ENCODE data around the gene TRIM3. TPM values are rescaled to one million over a fixed set of nuclear protein-coding genes. Genes with fewer than 3 reads are reported as not detected.

Gene TRIM3
- total and polyA plus RNA-seq, 2 experiments from 2014 or later: 7.9 to 21.1 TPM

- Mint-ChIP-seq H3K4me1 (peaks cover 12% of the 10 kb centered on the region), H3K27ac (peak overlapping the region; percentile 99), H3K36me3 (ENCODE audit: low read depth) (peaks cover 45% of the 10 kb centered on the region), H3K9me3 (no peaks in the 10 kb centered on the region; the same call in 2 of the 3 replicates), H3K27me3 (ENCODE audit: insufficient read depth, low read depth, poor library complexity) (peaks cover 9% of the 10 kb centered on the region), H3K4me3 (peak overlapping the region; percentile 99)
- Histone ChIP-seq H3K79me2 (replicated peaks; ENCODE audit: insufficient read depth) (peaks cover 49% of the 10 kb centered on the region), H3K36me3 (ENCODE audit: insufficient read depth) (peaks cover 40% of the 10 kb centered on the region), H3K27me3 (ENCODE audit: insufficient read depth) (no peaks in the 10 kb centered on the region), H3K27ac (ENCODE audit: low read depth) (peak overlapping the region; percentile 93), H3K4me2 (peak overlapping the region; percentile 97), H2AFZ (peak overlapping the region; percentile 44; the same call in 1 of the 2 replicates), H3K4me3 (peak overlapping the region; percentile 95), H3K4me1 (ENCODE audit: insufficient read depth) (0 out of 2 replicates have a peak, but pooled peaks cover 6% of the 10 kb centered on the region), H3K9me2 (ENCODE audit: insufficient read depth) (no peaks in the 10 kb centered on the region), H4K20me1 (replicated peaks; ENCODE audit: insufficient read depth) (peaks cover 14% of the 10 kb centered on the region), H3F3A (replicated peaks; ENCODE audit: low read depth) (peaks cover 13% of the 10 kb centered on the region; the same call in 1 of the 2 replicates)
- ATAC-seq: peak; percentile 14
- TF ChIP-seq CTCF (conservative IDR thresholded peaks at IDR 0.05; ENCODE audit: low read depth in 2 of 2) (no peak), EZH2 (IDR thresholded peaks at IDR 0.05; ENCODE audit: low read depth, unreplicated experiment) (no peak), ZNF114 (CRISPR knock-in tag; IDR thresholded peaks at IDR 0.05) (no peak), EZH2phosphoT487 (IDR thresholded peaks at IDR 0.05; ENCODE audit: unreplicated experiment) (no peak), NANOG (IDR thresholded peaks at IDR 0.05; ENCODE audit: borderline replicate concordance) (no peak), ETS1 (IDR thresholded peaks at IDR 0.05) (no peak), JUNB (IDR thresholded peaks at IDR 0.05; ENCODE audit: unreplicated experiment) (no peak), CREB1 (CRISPR knock-in tag; IDR thresholded peaks at IDR 0.05; ENCODE audit: low read depth) (no peak), STAT1 (IDR thresholded peaks at IDR 0.05; ENCODE audit: unreplicated experiment) (no peak), ZNF331 (CRISPR knock-in tag; IDR thresholded peaks at IDR 0.05; ENCODE audit: low read depth) (no peak)
- no peak for DNase-seq (ENCODE audit: low spot score)
Observed at GRCh38 chr11:6481924-6482275, 8.2 kb upstream of the TRIM3 start.

GRCh38 chr11:6481012-6481923 lies 7.5 kb upstream of the TRIM3 start, which contains the start of the genes ARFIP2 and TIMM10B:
Gene ARFIP2, minus strand, starts transcription at chr11:6481331. Its CDS starts 910 bp downstream, at chr11:6480421.
Gene TIMM10B, plus strand, starts transcription at chr11:6481501. Its CDS starts 16 bp downstream, at chr11:6481517.
- peaks cover 9% of the 10 kb centered on the region for H3K27me3 Mint-ChIP-seq (ENCODE audit: insufficient read depth, low read depth, poor library complexity)
- H3K4me1 Mint-ChIP-seq: peaks cover 14% of the 10 kb centered on the region
- Histone ChIP-seq H3F3A (replicated peaks; ENCODE audit: low read depth) (peaks cover 13% of the 10 kb centered on the region; the same call in 1 of the 2 replicates), H4K20me1 (replicated peaks; ENCODE audit: insufficient read depth) (peaks cover 14% of the 10 kb centered on the region), H3K4me2 (peak within 1 kb of the TSS; percentile 97), H3K4me3 (peak within 1 kb of the TSS; percentile 95), H3K79me2 (replicated peaks; ENCODE audit: insufficient read depth) (peaks cover 49% of the 10 kb centered on the region), H3K4me1 (ENCODE audit: insufficient read depth) (peaks cover 6% of the 10 kb centered on the region; the same call in 1 of the 2 replicates), H2AFZ (peak within 1 kb of the TSS; percentile 44; the same call in 1 of the 2 replicates), H3K9me2 (ENCODE audit: insufficient read depth) (no peaks in the 10 kb centered on the region), H3K27ac (ENCODE audit: low read depth) (peak within 1 kb of the TSS; percentile 96), H3K36me3 (ENCODE audit: insufficient read depth) (peaks cover 40% of the 10 kb centered on the region), H3K27me3 (ENCODE audit: insufficient read depth) (no peaks in the 10 kb centered on the region)
- H3K27ac Mint-ChIP-seq: peak within 1 kb of the TSS; percentile 99
- DNase-seq (ENCODE audit: low spot score) (peak; percentile 99), ATAC-seq (peak; percentile 96)
- H3K9me3 Mint-ChIP-seq: no peaks in the 10 kb centered on the region; the same call in 2 of the 3 replicates
- H3K36me3 Mint-ChIP-seq (ENCODE audit: low read depth): peaks cover 49% of the 10 kb centered on the region
- peak within 1 kb of the TSS; percentile 99 for H3K4me3 Mint-ChIP-seq
- TF ChIP-seq NANOG (IDR thresholded peaks at IDR 0.05; ENCODE audit: borderline replicate concordance) (no peak), POLR2AphosphoS5 (IDR thresholded peaks at IDR 0.05; ENCODE audit: low read depth) (peak; percentile 96), JUNB (IDR thresholded peaks at IDR 0.05; ENCODE audit: unreplicated experiment) (no peak), STAT1 (IDR thresholded peaks at IDR 0.05; ENCODE audit: unreplicated experiment) (no peak), ZNF331 (CRISPR knock-in tag; IDR thresholded peaks at IDR 0.05; ENCODE audit: low read depth) (no peak), EZH2 (IDR thresholded peaks at IDR 0.05; ENCODE audit: low read depth, unreplicated experiment) (no peak)
